Heart left ventricle (tissue), 16 donors: ENCODE results near the gene DEGS2. TPM values are rescaled to one million over a fixed set of nuclear protein-coding genes. Genes with fewer than 3 reads are reported as not detected.

Experiments used
- ATAC-seq, 4 donors: fragments of 200-7000 bp; cut with Tn5 transposase; one replicate each; pipeline ENCODE4 v1.9.1; 2020 to 2022; ENCODE audit warnings: moderate library complexity in 4 of 4, mild to moderate bottlenecking in 3 of 4, moderate number of reproducible peaks in 1 of 4
- DNase-seq, 5 donors: peaks; one replicate each; pipeline ENCODE4 v3.0.0-alpha.2; 2020
- H3K27ac ChIP-seq, 12 donors: fragments of 200-600 bp; sonication (generic) in 4 of 12; one replicate each; pipeline versions ENCODE4 v1.5.0 to v1.8.0; 2016 to 2022; ENCODE audit warnings: mild to moderate bottlenecking in 2 of 12
- H3K27me3 ChIP-seq, 9 donors: fragments of 200-600 bp; sonication (generic) in 2 of 9; one replicate each; pipeline versions ENCODE4 v1.5.1 to v1.8.0; 2016 to 2022; ENCODE audit warnings: mild to moderate bottlenecking in 3 of 9
- H3K36me3 ChIP-seq, 9 donors: fragments of 200-600 bp; sonication (generic) in 2 of 9; one replicate each; pipeline versions ENCODE4 v1.5.0 to v1.8.0; 2018 to 2022; ENCODE audit warnings: mild to moderate bottlenecking in 2 of 9
- H3K4me1 ChIP-seq, 12 donors: fragments of 200-600 bp; sonication (generic) in 4 of 12; one replicate each; pipeline versions ENCODE4 v1.5.0 to v1.8.0; 2016 to 2022; ENCODE audit warnings: mild to moderate bottlenecking in 3 of 12
- H3K4me3 ChIP-seq, 12 donors: fragments of 200-600 bp; sonication (generic) in 4 of 12; one replicate each; pipeline versions ENCODE4 v1.5.0 to v1.8.0; 2017 to 2022; ENCODE audit warnings: mild to moderate bottlenecking in 9 of 12, moderate library complexity in 4 of 12
- H3K9me3 ChIP-seq, 12 donors: fragments of 200-600 bp; sonication (generic) in 4 of 12; one replicate each; pipeline versions ENCODE4 v1.5.0 to v1.8.0; 2016 to 2022; ENCODE audit warnings: mild to moderate bottlenecking in 1 of 12
- CTCF ChIP-seq, 12 donors: fragments of 200-600 bp; sonication (generic) in 4 of 12; IDR thresholded peaks; one replicate each; pipeline versions ENCODE4 v1.5.0 to v1.8.0; 2018 to 2022; ENCODE audit warnings: antibody characterized with exemption in 12 of 12, mild to moderate bottlenecking in 5 of 12
- POLR2A ChIP-seq, 2 donors: fragments of 450-650 bp; IDR thresholded peaks; one replicate each; pipeline ENCODE4 v1.6.1; 2017; ENCODE audit warnings: antibody characterized with exemption in 2 of 2, mild to moderate bottlenecking in 2 of 2, moderate library complexity in 2 of 2
- WGBS, 4 donors: extraction: QIAGEN DNeasy Blood & Tissue Kit in 2 of 4; methylation state at CpG; one replicate each; pipeline versions ENCODE4 v1.1.5 to v1.1.7; 2013 to 2018; 5-methylcytosine and 5-hydroxymethylcytosine counted together
- intact Hi-C, 10 donors: fragments of 100-400 bp; cut with DNase I; formaldehyde crosslinking; loops; one replicate each; pipeline versions ENCODE4 v1.11.1 to v1.14.2; 2022
- polyA plus RNA-seq, 2 donors: library from polyadenylated mRNA; stranded (reverse); fragments of 200-250 nt; gene quantifications; one replicate each; pipeline ENCODE4 v1.2.3, GENCODE V29; 2013
- total RNA-seq, 9 donors: library from RNA; depleted of rRNA in 2 of 9; stranded (reverse); fragments of >200 nt in 2 of 9; fragmentation: NEBNext Ultra II Directional in 3 of 9; extraction: Animal tissue kit (Norgen Biotek cat#: 25700) in 3 of 9; gene quantifications; one replicate each; pipeline versions ENCODE4 v1.1.0 to v1.2.4, GENCODE V29; 2016 to 2023
- donor health status: ischemic (EF 13 %, LVEDD 7.1; RV severe dilation, severe dysfunction).
- donor health status: healthy with polysubstance abuse.
- donor health status: DM: no; HTN: yes; CAD: no.
- donor health status: DM: no; HTN: no; CAD: no.
- donor health status: ischemic (EF 25% LVEDD 6.9; RV normal size, moderate dysfunction).
- donor health status: ischemic (EF 25% LVEDD 5.7; RV mildly dilated, moderate dysfunction).
- donor health status: healthy.
- donor health status: DM: yes; HTN: yes; CAD: no.
- donor health status: ischemic (EF 35%, LVEDD 5.7; RV mildly dilated, moderate dysfunction).
- donor health status: nonischemic (EF 11% LVEDD 7.7; RV severe dilation, severe dysfunction).
- donor health status: DM: yes; HTN: yes; CAD: no.
- donor health status: PGD.
- donor health status: ischemic (EF 29% LVEDD 5.4; RV normal size, mild dysfunction).
- donor health status: nonischemic (EF 23%, LVEDD 6.1; RV moderate dilation, normal function).

Gene DEGS2
- total and polyA plus RNA-seq, 11 donors, result 0.08 to 0.48 (median 0.30) TPM; not detected in 7

- TF ChIP-seq CTCF (IDR thresholded peaks at IDR 0.05) (no peak), POLR2A (IDR thresholded peaks at IDR 0.05) (no peak)
- Histone ChIP-seq H3K27ac (no peak overlapping the region), H3K9me3 (peaks cover 0 to 11% (median 6%) of the 10 kb centered on the region in 12 donors), H3K4me3 (no peak overlapping the region), H3K4me1 (peaks cover 0 to 15% (median 7%) of the 10 kb centered on the region in 12 donors), H3K27me3 (peaks cover 18 to 48% (median 26%) of the 10 kb centered on the region in 9 donors), H3K36me3 (no peaks in the 10 kb centered on the region)
- WGBS, 4 donors, result 74 to 91% (median 83%) methylated on average over 5 to 6 of the region's 6 CpGs
- ATAC-seq, result no peak
- no peak for DNase-seq
- intact Hi-C loops, result no loop called here
Measured at GRCh38 chr14:100156776-100157175, 2.7 kb downstream of the DEGS2 start.

- no peak for DNase-seq
- H3K4me3 ChIP-seq, result no peak overlapping the region
- peaks cover 18 to 44% (median 26%) of the 10 kb centered on the region in 9 donors for H3K27me3 ChIP-seq
Measured at GRCh38 chr14:100155756-100156616, 3.5 kb downstream of the DEGS2 start.

GRCh38 chr14:100155049-100155621 lies 4.3 kb downstream of the DEGS2 start:
- intact Hi-C loops, result no loop called here
- peak in 11 of 12 donors; percentile 13 to 48 (median 43) for TF ChIP-seq CTCF (IDR thresholded peaks at IDR 0.05)
- no peak for TF ChIP-seq POLR2A (IDR thresholded peaks at IDR 0.05)
- DNase-seq, result no peak

More at GRCh38 chr14:100155756-100156616, 3.5 kb downstream of the DEGS2 start:
- TF ChIP-seq POLR2A (IDR thresholded peaks at IDR 0.05), result no peak
- Histone ChIP-seq H3K4me1 (peaks cover 0 to 15% (median 7%) of the 10 kb centered on the region in 12 donors), H3K9me3 (peaks cover 0 to 11% (median 6%) of the 10 kb centered on the region in 12 donors), H3K27ac (no peak overlapping the region), H3K36me3 (no peaks in the 10 kb centered on the region)
- no peak for ATAC-seq
- intact Hi-C loops, result no loop called here
- 75 to 79% (median 76%) methylated on average over 12 of the region's 12 CpGs for WGBS, 4 donors

GRCh38 chr14:100153560-100153959 lies 5.9 kb downstream of the DEGS2 start:
- intact Hi-C loops, result no loop called here
- peaks cover under 1 to 19% (median 6%) of the 10 kb centered on the region in 9 donors for H3K27me3 ChIP-seq
- 92 to 95% (median 94%) methylated on average over 6 of the region's 6 CpGs for WGBS, 4 donors

More at GRCh38 chr14:100155049-100155621, 4.3 kb downstream of the DEGS2 start:
- H3K27ac ChIP-seq, result no peak overlapping the region
- peaks cover 0 to 11% (median 6%) of the 10 kb centered on the region in 12 donors for H3K9me3 ChIP-seq
- peak in 1 of 4 donors; percentile 11 for ATAC-seq
- H3K4me1 ChIP-seq, result peaks cover 0 to 15% (median 7%) of the 10 kb centered on the region in 12 donors
- H3K36me3 ChIP-seq, result no peaks in the 10 kb centered on the region
- 63 to 69% (median 68%) methylated on average over 8 of the region's 8 CpGs for WGBS, 4 donors
- peaks cover 16 to 35% (median 21%) of the 10 kb centered on the region in 9 donors for H3K27me3 ChIP-seq
- H3K4me3 ChIP-seq, result no peak overlapping the region

More at GRCh38 chr14:100153560-100153959, 5.9 kb downstream of the DEGS2 start:
- Histone ChIP-seq H3K9me3 (peaks cover 0 to 11% (median 6%) of the 10 kb centered on the region in 12 donors), H3K36me3 (no peaks in the 10 kb centered on the region), H3K4me1 (peaks cover 0 to 1% (median 0%) of the 10 kb centered on the region in 12 donors), H3K4me3 (no peak overlapping the region), H3K27ac (no peak overlapping the region)
- no peak for TF ChIP-seq CTCF (IDR thresholded peaks at IDR 0.05)
- no peak for TF ChIP-seq POLR2A (IDR thresholded peaks at IDR 0.05)
- no peak for DNase-seq
- ATAC-seq, result no peak
